IPS DF 4.7 (cell line): ENCODE results near the gene ADAMTS12.
"Not testable (repeated sequence)": the region's sequence is repeated elsewhere in the genome, so short reads cannot be mapped to it uniquely, and the experiment has no call there.

Source experiments
- DNase-seq: peaks from one replicate; pipeline ENCODE4 v3.0.0-alpha.2; 2013; ENCODE audit warnings: low spot score; ENCODE audit errors: extremely low read depth

ADAMTS12 gene

DNA sequence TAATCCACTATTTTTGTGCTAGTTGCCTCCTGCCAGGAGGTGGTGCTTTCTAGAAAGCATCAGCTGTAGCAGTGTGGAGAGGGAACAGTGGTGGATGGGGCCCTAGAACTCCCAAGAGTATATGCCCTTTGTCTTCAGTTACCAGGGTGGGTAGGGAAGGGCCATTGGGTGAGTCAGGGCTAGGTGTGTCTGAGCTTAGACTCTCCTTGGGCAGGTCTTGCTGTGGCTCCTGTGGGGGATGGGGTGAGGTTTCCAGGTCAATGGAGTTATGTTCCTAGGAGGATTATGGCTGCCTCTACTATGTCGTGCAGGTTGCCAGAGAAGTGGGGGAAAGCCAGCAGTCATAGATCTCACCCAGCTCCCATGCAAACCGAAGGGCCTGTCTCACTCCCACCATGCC, 11.3 kb upstream of the ADAMTS12 start:
- DNase-seq: no peak

GRCh38 chr5:33901156-33901555, 9.4 kb upstream of the ADAMTS12 start:
- DNase-seq: no peak

DNA sequence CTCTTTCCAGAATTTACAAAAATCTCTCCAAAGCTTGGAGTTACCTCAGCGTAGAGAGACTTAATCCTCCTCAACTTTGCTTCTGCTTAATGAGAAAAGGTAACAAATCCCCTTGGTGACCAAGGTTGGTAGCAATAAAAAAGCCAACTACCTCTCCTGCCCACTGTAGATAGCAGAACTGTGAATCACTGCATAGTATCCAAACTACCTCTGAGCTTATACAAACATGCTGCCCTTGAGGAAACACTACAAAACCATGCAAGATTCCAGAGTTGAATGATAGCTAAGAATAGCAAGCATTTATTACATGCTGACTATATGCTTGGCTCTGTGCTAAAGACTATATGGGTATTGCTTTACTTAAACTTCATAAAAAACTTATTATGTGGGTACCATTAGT, 2.8 kb upstream of the ADAMTS12 start:
- DNase-seq: no peak

DNA sequence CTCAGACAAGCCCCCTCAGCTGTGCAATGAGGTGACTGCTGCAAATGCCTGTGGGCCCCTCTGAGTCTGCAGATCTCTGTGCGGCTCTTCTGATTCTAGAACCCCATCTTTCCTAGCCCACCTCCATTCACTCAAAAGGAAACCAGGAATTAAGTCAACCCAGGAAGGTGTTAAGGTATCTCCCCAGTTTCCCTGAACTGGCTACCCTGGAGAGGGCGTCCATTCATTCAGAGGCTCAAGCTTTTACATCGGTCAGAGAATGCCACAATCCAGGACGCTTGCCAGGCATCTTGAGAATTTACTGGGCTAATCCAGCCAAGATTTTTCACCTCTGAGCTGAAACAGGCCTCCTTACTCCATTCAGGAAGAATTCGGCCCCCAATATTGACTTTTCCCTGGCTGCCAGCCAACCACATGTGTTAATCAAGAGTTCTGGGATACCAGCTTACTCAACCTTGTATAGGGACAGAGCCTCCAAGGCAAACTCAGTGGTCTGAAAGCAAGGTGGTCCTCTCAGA, 889 bp upstream of the ADAMTS12 start:
- DNase-seq: no peak

GRCh38 chr5:33891446-33891787, 373 bp downstream of the ADAMTS12 start:
- no peak for DNase-seq

- no peak for DNase-seq
These were observed 1.4 kb downstream of the ADAMTS12 start for GRCh38 chr5:33890131-33891032.

DNA sequence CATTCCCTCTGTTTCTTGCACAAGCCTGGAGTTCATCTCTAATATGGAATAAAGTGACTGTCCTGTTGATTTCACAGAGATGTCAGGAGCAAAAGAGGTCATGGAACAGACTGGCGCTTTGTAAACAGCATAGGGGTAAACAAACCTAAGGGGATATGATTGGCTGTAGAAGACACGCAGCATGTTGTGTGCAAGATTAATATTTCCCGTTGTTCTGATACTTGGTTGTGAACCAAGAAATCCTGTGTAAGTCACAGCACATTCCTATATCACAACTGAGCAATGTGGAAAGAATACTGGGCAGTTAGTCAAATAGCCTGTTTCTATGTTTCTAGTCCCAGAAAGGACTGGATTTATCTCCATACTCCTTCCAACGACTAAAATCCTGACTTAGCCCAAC, 3.2 kb downstream of the ADAMTS12 start:
- no peak for DNase-seq

DNA sequence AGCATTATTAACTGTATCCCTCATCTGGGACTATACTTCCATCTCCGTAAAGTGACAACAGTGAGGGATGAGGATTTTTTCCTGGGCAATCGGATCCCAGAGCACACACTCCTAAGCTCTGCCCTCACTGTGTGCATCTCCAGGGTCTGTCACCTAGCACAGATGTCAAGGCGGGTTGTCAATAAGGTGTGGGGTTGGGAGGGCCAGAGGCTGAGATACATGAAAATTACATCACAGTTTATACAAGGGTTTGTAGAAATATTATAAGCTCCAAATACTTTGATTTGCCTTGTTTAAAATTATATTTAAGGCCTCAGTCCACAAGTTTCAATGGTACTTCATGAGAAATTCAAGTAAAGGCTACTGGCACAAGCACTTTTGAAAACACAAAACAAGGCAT, 4.5 kb downstream of the ADAMTS12 start:
- DNase-seq: no peak

DNA sequence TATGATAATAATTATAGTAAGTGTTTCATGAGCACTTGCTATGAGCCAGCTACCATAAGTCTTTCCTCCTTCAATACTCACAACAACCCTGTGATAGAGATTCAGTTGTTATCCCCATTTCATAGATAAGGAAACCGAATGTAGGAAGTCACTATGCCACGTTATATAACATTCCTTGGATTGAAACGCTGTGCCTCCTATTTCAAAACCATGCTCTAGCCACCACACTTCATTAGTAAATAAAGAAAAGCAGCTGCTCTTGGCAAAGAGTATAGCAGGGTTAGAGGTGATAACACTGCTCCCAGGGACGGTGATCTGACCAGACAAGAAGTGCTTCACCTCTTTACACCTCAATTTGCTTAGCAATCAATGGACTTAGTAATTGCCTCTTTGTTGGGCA, 5.5 kb downstream of the ADAMTS12 start:
- DNase-seq: no peak

- DNase-seq: no peak
These were observed 6.1 kb downstream of the ADAMTS12 start for GRCh38 chr5:33885679-33886078.

GRCh38 chr5:33883482-33883881, 8.3 kb downstream of the ADAMTS12 start:
- DNase-seq: no peak

DNA sequence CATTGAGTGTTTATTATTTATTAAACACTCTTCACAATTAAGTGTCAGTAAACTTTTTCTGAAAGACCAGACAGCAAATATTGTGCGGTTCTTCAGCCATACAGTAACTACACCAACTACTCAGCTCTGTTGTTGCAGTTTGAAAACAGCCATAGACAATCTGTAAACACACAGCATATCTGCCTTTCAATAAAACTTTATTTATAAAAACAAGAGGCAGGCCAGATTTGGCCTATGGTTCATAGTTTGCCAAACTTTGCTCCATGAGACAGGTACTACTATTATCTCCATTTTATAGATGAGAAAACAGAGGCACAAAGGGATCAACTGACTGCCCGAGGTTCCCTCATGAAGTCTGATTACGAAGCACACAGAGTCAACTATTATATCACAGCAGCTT, 11.5 kb downstream of the ADAMTS12 start:
- DNase-seq: no peak

- no peak for DNase-seq
These were observed 14.3 kb downstream of the ADAMTS12 start for GRCh38 chr5:33877449-33877848.

- no peak for DNase-seq
These were observed 24.5 kb downstream of the ADAMTS12 start for GRCh38 chr5:33867241-33867640.

DNA sequence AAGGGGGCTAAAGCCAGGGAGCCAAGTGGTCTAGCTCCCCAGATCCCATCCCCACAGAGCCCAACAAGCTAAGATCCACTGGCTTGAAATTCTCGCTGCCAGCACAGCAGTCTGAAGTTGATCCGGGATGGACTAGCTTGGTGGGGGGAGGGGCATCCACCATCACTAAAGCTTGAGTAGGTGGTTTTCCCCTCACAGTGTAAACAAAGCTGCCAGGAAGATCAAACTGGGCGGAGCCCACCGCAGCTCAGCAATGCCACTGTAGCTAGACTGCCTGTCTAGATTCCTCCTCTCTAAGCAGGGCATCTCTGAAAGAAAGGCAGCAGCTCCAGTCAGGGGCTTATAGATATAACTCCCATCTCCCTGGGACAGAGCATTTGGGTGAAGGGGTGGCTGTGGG, 32.6 kb downstream of the ADAMTS12 start:
- not testable (repeated sequence) for DNase-seq

GRCh38 chr5:33857037-33857436, 34.8 kb downstream of the ADAMTS12 start:
- no peak for DNase-seq

- no peak for DNase-seq
These were observed 36.4 kb downstream of the ADAMTS12 start for GRCh38 chr5:33855396-33855795.

DNA sequence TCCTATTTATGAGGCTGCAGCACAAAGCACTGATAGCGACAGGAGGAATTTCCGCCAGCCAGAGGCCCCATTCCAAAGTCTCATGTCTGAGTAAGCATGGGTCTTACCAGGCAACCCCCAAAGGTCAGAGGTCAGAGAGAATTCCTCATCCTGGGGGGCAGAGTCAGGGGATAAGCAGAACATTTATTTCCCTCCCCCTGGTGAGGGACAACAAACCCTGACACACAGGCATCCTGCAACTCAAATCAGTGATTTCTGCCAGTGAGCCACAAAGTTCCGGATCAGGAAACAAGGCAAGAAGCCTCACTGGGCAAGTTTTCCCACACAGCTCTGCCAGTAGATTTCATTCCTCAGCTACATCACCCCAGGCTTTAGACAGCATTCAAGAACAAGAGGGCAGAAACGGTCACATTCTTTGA, 37.0 kb downstream of the ADAMTS12 start:
- no peak for DNase-seq

GRCh38 chr5:33852837-33853236, 39.0 kb downstream of the ADAMTS12 start:
- DNase-seq: no peak

DNA sequence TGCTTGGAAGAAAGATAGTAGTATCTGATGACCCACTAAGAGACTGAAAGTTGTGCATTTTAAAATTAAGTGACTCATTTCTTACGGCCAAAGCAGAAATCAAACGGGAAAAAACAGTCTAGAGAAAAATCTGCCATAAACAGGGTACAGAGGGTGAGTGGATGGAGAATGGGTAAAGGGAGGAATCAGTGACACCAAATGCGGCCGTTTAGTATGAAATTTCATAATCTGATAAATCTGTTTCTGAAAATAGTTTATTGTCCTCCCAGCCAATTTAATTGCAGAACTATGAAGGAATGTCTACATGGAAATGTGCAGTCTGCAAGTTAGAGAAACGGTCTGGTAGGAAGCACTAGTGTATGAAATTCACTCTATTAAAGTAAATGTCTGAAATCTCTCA, 39.5 kb downstream of the ADAMTS12 start:
- DNase-seq: no peak

GRCh38 chr5:33850100-33850594, 41.6 kb downstream of the ADAMTS12 start:
- no peak for DNase-seq

GRCh38 chr5:33848554-33848953, 43.2 kb downstream of the ADAMTS12 start:
- no peak for DNase-seq

GRCh38 chr5:33846851-33847250, 44.9 kb downstream of the ADAMTS12 start:
- no peak for DNase-seq
